Esophagus squamous epithelium (tissue), 4 donors: ENCODE measurements around the gene MATN1.

Experiments
- CTCF ChIP-seq, 6 experiments: fragments of 450-650 bp in 4 of 6; fragments of 200-600 bp in 2 of 6; sonication (generic) in 2 of 6; IDR thresholded peaks; one replicate each; pipeline ENCODE4 v1.5.1; 2016 to 2019; ENCODE audit warnings: antibody characterized with exemption in 6 of 6, mild to moderate bottlenecking in 4 of 6, moderate library complexity in 4 of 6
- POLR2A ChIP-seq, 4 donors: fragments of 450-650 bp; IDR thresholded peaks; one replicate each; pipeline ENCODE4 v1.6.1; 2017; ENCODE audit warnings: antibody characterized with exemption in 4 of 4, mild to moderate bottlenecking in 4 of 4, moderate library complexity in 3 of 4

GRCh38 chr1:30679201-30679975 is 44.0 kb downstream of the MATN1 start:
- TF ChIP-seq CTCF (IDR thresholded peaks at IDR 0.05) (no peak), POLR2A (IDR thresholded peaks at IDR 0.05) (no peak)
